IPS-20b (cell line): ENCODE data around the gene ADAMTS2.

Source experiments
- H3K27ac ChIP-seq: one replicate; pipeline ENCODE4 v1.5.1; 2013; ENCODE audit warnings: low read length
- H3K27me3 ChIP-seq: 2 replicates; pipeline ENCODE4 v1.6.1; 2013; ENCODE audit warnings: mild to moderate bottlenecking, low read length, inconsistent platforms; ENCODE audit not compliant: insufficient read depth
- H3K36me3 ChIP-seq: 2 replicates; pipeline ENCODE4 v1.6.1; 2013; ENCODE audit warnings: low read depth, mild to moderate bottlenecking, inconsistent platforms, low read length, moderate library complexity; ENCODE audit not compliant: insufficient read depth
- H3K4me1 ChIP-seq: 2 replicates; pipeline ENCODE4 v1.6.1; 2013; ENCODE audit warnings: mild to moderate bottlenecking, control low read depth, inconsistent platforms, low read length, moderate library complexity; ENCODE audit not compliant: insufficient read depth
- H3K4me3 ChIP-seq: 2 replicates; pipeline ENCODE4 v1.5.1; 2013; ENCODE audit warnings: mild to moderate bottlenecking, low read length, inconsistent platforms
- H3K9ac ChIP-seq: 2 replicates; pipeline ENCODE4 v1.6.1; 2013; ENCODE audit warnings: low read depth, mild to moderate bottlenecking, inconsistent platforms, low read length, moderate library complexity
- H3K9me3 ChIP-seq: 2 replicates; pipeline ENCODE4 v1.6.1; 2013; ENCODE audit warnings: mild to moderate bottlenecking, low read depth, low read length, inconsistent platforms; ENCODE audit not compliant: insufficient read depth

Gene ADAMTS2

GRCh38 chr5:179260324-179261070 is 84.8 kb downstream of the ADAMTS2 start:
- Histone ChIP-seq H3K9me3 (no peaks in the 10 kb centered on the region), H3K9ac (no peak overlapping the region), H3K27ac (no peak overlapping the region), H3K4me3 (no peak overlapping the region), H3K36me3 (no peaks in the 10 kb centered on the region), H3K4me1 (peaks cover 3% of the 10 kb centered on the region; the same call in 1 of the 2 replicates), H3K27me3 (no peaks in the 10 kb centered on the region)

- H3K9me3 ChIP-seq: no peaks in the 10 kb centered on the region
- no peak overlapping the region for H3K9ac ChIP-seq
- no peak overlapping the region for H3K27ac ChIP-seq
- H3K27me3 ChIP-seq: no peaks in the 10 kb centered on the region
- H3K4me3 ChIP-seq: no peak overlapping the region
- H3K4me1 ChIP-seq: peaks cover 3% of the 10 kb centered on the region; the same call in 1 of the 2 replicates
- no peaks in the 10 kb centered on the region for H3K36me3 ChIP-seq
Measured at GRCh38 chr5:179259731-179260323, 85.4 kb downstream of the ADAMTS2 start.

GRCh38 chr5:179258922-179259730 is 86.1 kb downstream of the ADAMTS2 start:
- H3K9me3 ChIP-seq: no peaks in the 10 kb centered on the region
- no peaks in the 10 kb centered on the region for H3K27me3 ChIP-seq
- no peak overlapping the region for H3K4me3 ChIP-seq

GRCh38 chr5:179258001-179258921 is 87.0 kb downstream of the ADAMTS2 start:
- H3K36me3 ChIP-seq: no peaks in the 10 kb centered on the region
- no peaks in the 10 kb centered on the region for H3K9me3 ChIP-seq
- no peak overlapping the region for H3K27ac ChIP-seq
- no peak overlapping the region for H3K9ac ChIP-seq
- H3K4me3 ChIP-seq: no peak overlapping the region
- H3K27me3 ChIP-seq: no peaks in the 10 kb centered on the region
- peaks cover 3% of the 10 kb centered on the region; the same call in 1 of the 2 replicates for H3K4me1 ChIP-seq

More at GRCh38 chr5:179258922-179259730, 86.1 kb downstream of the ADAMTS2 start:
- Histone ChIP-seq H3K36me3 (no peaks in the 10 kb centered on the region), H3K9ac (no peak overlapping the region), H3K27ac (no peak overlapping the region), H3K4me1 (peaks cover 3% of the 10 kb centered on the region; the same call in 1 of the 2 replicates)

GRCh38 chr5:179257176-179257682 is 88.0 kb downstream of the ADAMTS2 start:
- no peak overlapping the region for H3K4me3 ChIP-seq
- H3K9me3 ChIP-seq: no peaks in the 10 kb centered on the region

GRCh38 chr5:179256328-179257175 is 88.7 kb downstream of the ADAMTS2 start:
- Histone ChIP-seq H3K9ac (no peak overlapping the region), H3K4me1 (peaks cover 3% of the 10 kb centered on the region; the same call in 1 of the 2 replicates)

More at GRCh38 chr5:179257176-179257682, 88.0 kb downstream of the ADAMTS2 start:
- Histone ChIP-seq H3K27ac (no peak overlapping the region), H3K9ac (no peak overlapping the region), H3K36me3 (no peaks in the 10 kb centered on the region), H3K27me3 (no peaks in the 10 kb centered on the region), H3K4me1 (peaks cover 3% of the 10 kb centered on the region; the same call in 1 of the 2 replicates)

GRCh38 chr5:179255527-179256327 is 89.5 kb downstream of the ADAMTS2 start:
- no peak overlapping the region for H3K27ac ChIP-seq
- no peak overlapping the region for H3K9ac ChIP-seq
- no peaks in the 10 kb centered on the region for H3K27me3 ChIP-seq
- H3K36me3 ChIP-seq: no peaks in the 10 kb centered on the region
- H3K9me3 ChIP-seq: no peaks in the 10 kb centered on the region
- no peaks in the 10 kb centered on the region for H3K4me1 ChIP-seq
- no peak overlapping the region for H3K4me3 ChIP-seq

More at GRCh38 chr5:179256328-179257175, 88.7 kb downstream of the ADAMTS2 start:
- no peaks in the 10 kb centered on the region for H3K9me3 ChIP-seq
- H3K36me3 ChIP-seq: no peaks in the 10 kb centered on the region
- H3K27ac ChIP-seq: no peak overlapping the region
- no peak overlapping the region for H3K4me3 ChIP-seq
- H3K27me3 ChIP-seq: no peaks in the 10 kb centered on the region

- Histone ChIP-seq H3K9ac (no peak overlapping the region), H3K9me3 (no peaks in the 10 kb centered on the region), H3K36me3 (no peaks in the 10 kb centered on the region), H3K4me3 (no peak overlapping the region), H3K27me3 (no peaks in the 10 kb centered on the region), H3K27ac (no peak overlapping the region), H3K4me1 (no peaks in the 10 kb centered on the region)
Measured at GRCh38 chr5:179254638-179255271, 90.5 kb downstream of the ADAMTS2 start.

GRCh38 chr5:179253730-179254129 is 91.5 kb downstream of the ADAMTS2 start:
- Histone ChIP-seq H3K4me1 (no peaks in the 10 kb centered on the region), H3K9me3 (no peaks in the 10 kb centered on the region), H3K9ac (no peak overlapping the region), H3K36me3 (no peaks in the 10 kb centered on the region), H3K4me3 (no peak overlapping the region), H3K27me3 (no peaks in the 10 kb centered on the region), H3K27ac (no peak overlapping the region)
